ENCODE results near the gene ALK.

The ALK gene

DNA sequence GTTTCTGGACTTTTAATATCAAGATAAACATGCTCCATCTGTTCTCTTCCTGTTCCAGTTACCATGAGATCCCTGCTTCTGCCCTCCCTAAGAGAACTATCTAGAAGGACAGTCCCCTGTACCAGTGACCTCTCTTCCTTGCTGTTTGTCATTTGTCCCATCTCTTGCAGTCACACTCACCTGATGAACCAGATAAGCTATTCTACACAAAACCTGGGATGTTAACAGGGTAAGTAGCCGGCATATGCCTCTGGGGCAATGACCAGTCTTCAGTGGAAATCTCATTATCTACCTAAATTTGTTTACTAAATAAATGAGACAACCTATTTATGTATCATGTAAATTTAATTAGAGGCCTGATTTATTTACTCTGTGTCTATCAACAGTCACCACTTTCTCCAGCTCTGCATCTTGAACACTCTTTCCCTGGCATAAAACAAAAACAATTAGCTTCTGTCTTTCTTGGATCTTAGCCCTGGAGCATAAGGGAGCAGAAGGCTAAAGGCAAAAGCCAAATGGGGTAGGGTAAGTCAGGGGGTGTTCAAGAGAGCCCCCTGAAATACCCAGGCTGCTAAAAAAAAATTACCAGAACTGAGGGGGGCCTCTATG lies 337.7 kb downstream of the ALK start:
- Histone ChIP-seq H3K27me3 (ENCODE audit: control insufficient read depth, insufficient read depth, low read length, poor library complexity, severe bottlenecking) (no peaks in the 10 kb centered on the region), H3K9me3 (ENCODE audit: control insufficient read depth, low read length) (no peaks in the 10 kb centered on the region), H3K36me3 (ENCODE audit: control insufficient read depth, insufficient read depth, low read length) (no peaks in the 10 kb centered on the region), H3K4me3 (ENCODE audit: insufficient read depth, low read depth, low read length) (no peak overlapping the region), H3K4me1 (ENCODE audit: control insufficient read depth, insufficient read depth, low read length) (no peaks in the 10 kb centered on the region), H3K27ac (ENCODE audit: insufficient read depth, low read depth, low read length, poor library complexity, severe bottlenecking) (no peak overlapping the region)
- 85 to 100% methylated on average over 1 of the region's 1 CpG for WGBS, 2 experiments

DNA sequence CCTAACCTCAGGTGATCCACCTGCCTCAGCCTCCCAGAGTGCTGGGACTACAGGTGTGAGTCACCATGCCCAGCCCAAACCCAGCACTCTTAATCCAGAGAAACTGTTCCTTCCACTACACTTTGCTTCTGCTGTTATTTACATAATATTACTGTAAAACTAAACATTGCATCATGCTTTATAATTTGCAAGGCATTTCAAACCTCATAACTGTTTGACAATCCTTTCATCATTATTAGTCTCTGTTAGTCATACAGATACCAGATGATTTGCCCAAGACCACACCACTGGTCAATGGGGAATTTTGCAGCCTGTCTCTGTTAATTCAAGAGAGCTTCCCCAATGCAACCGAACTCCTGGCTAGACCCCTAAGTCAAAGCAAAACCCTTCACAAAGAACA lies 338.3 kb downstream of the ALK start:
- H3K27ac ChIP-seq (ENCODE audit: insufficient read depth, low read depth, low read length, poor library complexity, severe bottlenecking) = no peak overlapping the region
- H3K27me3 ChIP-seq (ENCODE audit: control insufficient read depth, insufficient read depth, low read length, poor library complexity, severe bottlenecking) = no peaks in the 10 kb centered on the region
- 80 to 96% methylated on average over 1 of the region's 1 CpG for WGBS, 2 experiments
- no peaks in the 10 kb centered on the region for H3K36me3 ChIP-seq (ENCODE audit: control insufficient read depth, insufficient read depth, low read length)
- no peak overlapping the region for H3K4me3 ChIP-seq (ENCODE audit: insufficient read depth, low read depth, low read length)
- H3K4me1 ChIP-seq (ENCODE audit: control insufficient read depth, insufficient read depth, low read length) = no peaks in the 10 kb centered on the region
- H3K9me3 ChIP-seq (ENCODE audit: control insufficient read depth, low read length) = no peaks in the 10 kb centered on the region

DNA sequence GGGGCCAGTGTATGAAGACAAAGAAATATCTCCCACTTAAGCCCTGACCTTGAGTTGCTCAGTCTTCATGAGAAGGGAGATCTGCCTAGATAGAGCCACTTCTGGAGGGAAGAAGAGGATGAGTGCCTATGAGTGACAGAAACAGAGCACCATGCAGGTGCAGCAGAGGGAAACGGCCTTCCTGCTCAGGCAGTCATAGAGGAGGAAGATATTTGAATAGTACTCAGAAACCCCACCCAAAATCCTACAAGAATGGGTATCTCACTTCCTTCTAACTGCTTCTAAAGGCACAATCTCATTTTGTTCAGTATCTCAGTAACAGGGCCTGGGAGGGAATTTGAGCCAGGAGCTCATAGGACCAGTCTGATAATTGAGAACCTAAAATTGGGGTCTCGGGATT lies 339.3 kb downstream of the ALK start:
- 90 to 99% methylated on average over 2 of the region's 2 CpGs for WGBS, 2 experiments
- Histone ChIP-seq H3K4me1 (ENCODE audit: control insufficient read depth, insufficient read depth, low read length) (no peaks in the 10 kb centered on the region), H3K27me3 (ENCODE audit: control insufficient read depth, insufficient read depth, low read length, poor library complexity, severe bottlenecking) (no peaks in the 10 kb centered on the region), H3K36me3 (ENCODE audit: control insufficient read depth, insufficient read depth, low read length) (no peaks in the 10 kb centered on the region), H3K4me3 (ENCODE audit: insufficient read depth, low read depth, low read length) (no peak overlapping the region), H3K27ac (ENCODE audit: insufficient read depth, low read depth, low read length, poor library complexity, severe bottlenecking) (no peak overlapping the region), H3K9me3 (ENCODE audit: control insufficient read depth, low read length) (no peaks in the 10 kb centered on the region)

DNA sequence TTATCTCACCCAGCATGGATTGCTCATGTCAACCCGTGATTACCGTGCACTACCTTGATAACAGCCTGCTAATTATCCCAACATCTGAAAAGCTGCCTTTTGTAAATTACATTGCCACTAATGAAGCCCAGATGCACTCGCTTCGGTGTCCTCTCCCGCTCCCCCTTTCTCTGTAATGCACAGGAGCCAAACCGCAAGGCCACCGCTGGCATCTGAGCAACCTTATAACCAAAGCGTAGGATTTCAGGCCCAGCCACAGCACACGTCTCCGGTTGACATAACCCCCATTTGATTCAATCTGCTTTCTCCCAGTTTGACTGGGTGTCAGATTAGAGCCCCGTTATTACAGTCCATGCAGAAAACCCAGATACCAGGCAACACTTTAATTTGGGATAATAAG lies 341.2 kb downstream of the ALK start:
- Histone ChIP-seq H3K27me3 (ENCODE audit: control insufficient read depth, insufficient read depth, low read length, poor library complexity, severe bottlenecking) (no peaks in the 10 kb centered on the region), H3K36me3 (ENCODE audit: control insufficient read depth, insufficient read depth, low read length) (no peaks in the 10 kb centered on the region), H3K9me3 (ENCODE audit: control insufficient read depth, low read length) (no peaks in the 10 kb centered on the region), H3K4me1 (ENCODE audit: control insufficient read depth, insufficient read depth, low read length) (no peaks in the 10 kb centered on the region), H3K4me3 (ENCODE audit: insufficient read depth, low read depth, low read length) (no peak overlapping the region), H3K27ac (ENCODE audit: insufficient read depth, low read depth, low read length, poor library complexity, severe bottlenecking) (no peak overlapping the region)
- WGBS, 2 experiments = 94 to 96% methylated on average over 11 of the region's 11 CpGs

DNA sequence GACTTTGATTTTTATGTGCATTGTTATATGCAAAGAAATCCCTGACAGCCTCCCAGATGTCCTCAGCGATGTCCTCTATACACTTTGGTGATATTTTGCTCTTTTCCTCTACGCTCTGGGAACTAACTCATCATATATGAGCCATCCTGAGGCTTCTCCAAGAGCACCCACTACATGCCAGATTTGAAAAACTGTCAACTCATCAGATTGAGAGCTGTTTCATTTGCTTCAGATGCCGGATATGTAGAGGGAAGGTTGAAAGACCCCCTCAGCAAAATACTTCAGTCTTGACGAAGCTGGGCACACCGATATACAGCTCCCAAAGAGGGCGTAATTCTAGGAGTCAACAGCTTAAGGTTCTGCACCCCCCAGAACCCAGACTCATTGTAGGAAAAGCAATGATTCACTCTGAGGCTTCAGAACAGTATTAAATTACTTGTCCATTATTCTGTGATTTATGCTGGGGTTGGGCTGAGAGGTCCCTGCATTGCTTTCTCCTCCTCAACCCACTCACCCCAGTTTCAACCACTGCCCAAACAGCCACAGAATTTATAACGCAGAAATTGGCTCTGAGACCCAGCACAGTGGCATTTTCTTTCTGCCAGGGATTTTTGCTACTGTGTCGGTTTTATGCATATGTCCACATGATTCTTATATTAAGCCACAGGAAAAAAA lies 341.8 kb downstream of the ALK start:
- WGBS, 2 experiments = 93 to 94% methylated on average over 8 of the region's 8 CpGs
- Histone ChIP-seq H3K4me3 (ENCODE audit: insufficient read depth, low read depth, low read length) (no peak overlapping the region), H3K27ac (ENCODE audit: insufficient read depth, low read depth, low read length, poor library complexity, severe bottlenecking) (no peak overlapping the region), H3K4me1 (ENCODE audit: control insufficient read depth, insufficient read depth, low read length) (no peaks in the 10 kb centered on the region), H3K9me3 (ENCODE audit: control insufficient read depth, low read length) (no peaks in the 10 kb centered on the region), H3K36me3 (ENCODE audit: control insufficient read depth, insufficient read depth, low read length) (no peaks in the 10 kb centered on the region), H3K27me3 (ENCODE audit: control insufficient read depth, insufficient read depth, low read length, poor library complexity, severe bottlenecking) (no peaks in the 10 kb centered on the region)

DNA sequence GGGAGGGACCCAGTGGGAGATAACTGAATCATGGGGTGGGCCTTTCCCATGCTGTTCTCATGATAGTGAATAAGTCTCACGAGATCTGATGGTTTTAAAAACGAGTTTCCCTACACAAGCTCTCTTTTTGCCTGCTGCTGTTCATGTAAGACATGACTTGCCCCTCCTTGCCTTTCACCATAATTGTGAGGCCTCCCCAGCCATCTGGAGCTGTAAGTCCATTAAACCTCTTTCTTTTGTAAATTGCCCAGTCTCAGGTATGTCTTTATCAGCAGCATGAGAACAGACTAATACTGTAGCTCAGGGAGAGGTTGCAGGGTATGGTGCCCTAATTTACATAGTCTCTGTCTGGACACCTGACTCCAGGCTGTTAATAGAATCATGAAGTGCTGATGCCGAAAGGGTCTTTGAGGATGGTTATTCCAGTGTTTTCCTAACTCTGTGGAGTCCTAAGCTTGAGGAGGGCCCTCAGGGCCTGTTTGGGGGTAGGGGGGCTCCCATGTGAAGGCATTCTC lies 343.2 kb downstream of the ALK start:
- no peak overlapping the region for H3K27ac ChIP-seq (ENCODE audit: insufficient read depth, low read depth, low read length, poor library complexity, severe bottlenecking)
- no peaks in the 10 kb centered on the region for H3K4me1 ChIP-seq (ENCODE audit: control insufficient read depth, insufficient read depth, low read length)
- 88 to 91% methylated on average over 3 of the region's 3 CpGs for WGBS, 2 experiments
- H3K27me3 ChIP-seq (ENCODE audit: control insufficient read depth, insufficient read depth, low read length, poor library complexity, severe bottlenecking) = no peaks in the 10 kb centered on the region
- no peak overlapping the region for H3K4me3 ChIP-seq (ENCODE audit: insufficient read depth, low read depth, low read length)
- no peaks in the 10 kb centered on the region for H3K36me3 ChIP-seq (ENCODE audit: control insufficient read depth, insufficient read depth, low read length)
- H3K9me3 ChIP-seq (ENCODE audit: control insufficient read depth, low read length) = no peaks in the 10 kb centered on the region

DNA sequence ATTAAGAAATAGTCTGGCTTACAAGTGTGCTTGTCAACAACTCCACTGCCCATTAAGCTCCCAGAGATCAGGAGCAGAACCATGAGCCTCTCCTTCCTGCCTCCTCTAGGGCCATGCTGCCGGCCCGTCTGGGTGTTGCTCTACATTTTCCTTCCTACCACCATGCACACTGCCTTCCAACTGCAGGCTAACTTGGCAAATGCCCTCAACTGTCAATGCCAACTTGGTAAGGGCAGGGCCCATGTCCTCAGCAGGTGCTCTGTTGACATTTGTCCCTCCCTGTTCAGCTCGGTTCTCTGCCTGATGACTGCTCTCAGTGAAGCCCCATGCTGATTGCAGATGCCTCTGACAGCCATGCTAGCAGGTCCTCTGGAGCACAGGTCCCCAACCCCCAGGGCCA lies 345.2 kb downstream of the ALK start:
- Histone ChIP-seq H3K4me3 (ENCODE audit: insufficient read depth, low read depth, low read length) (no peak overlapping the region), H3K4me1 (ENCODE audit: control insufficient read depth, insufficient read depth, low read length) (no peaks in the 10 kb centered on the region)
- 87 to 88% methylated on average over 3 of the region's 3 CpGs for WGBS, 2 experiments

DNA sequence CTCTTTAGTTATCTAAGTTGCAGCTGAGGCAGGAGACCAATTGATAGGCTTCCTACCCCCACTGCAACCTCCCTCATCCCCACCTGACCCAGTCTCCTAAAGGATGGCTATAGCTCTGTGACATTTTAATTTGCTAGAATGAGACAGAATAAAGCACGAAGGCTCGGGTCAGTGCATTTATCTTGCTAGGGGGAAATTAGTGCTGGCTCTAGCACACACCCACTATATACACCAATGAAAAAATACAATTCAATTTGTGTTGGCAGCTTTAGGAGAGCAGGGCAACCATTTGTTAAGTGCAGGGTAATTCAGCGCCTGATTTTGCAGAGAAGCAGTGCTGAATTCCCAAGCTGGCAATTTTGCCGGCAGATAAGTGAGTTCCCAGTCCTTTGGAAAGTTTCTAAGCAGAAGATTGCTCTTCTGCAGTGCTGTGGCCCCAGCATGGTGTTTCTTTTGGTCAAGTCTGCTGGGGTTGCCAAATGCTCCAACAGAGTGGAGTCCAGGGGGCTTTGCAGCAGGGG lies 346.0 kb downstream of the ALK start:
- H3K36me3 ChIP-seq (ENCODE audit: control insufficient read depth, insufficient read depth, low read length) = no peaks in the 10 kb centered on the region
- no peak overlapping the region for H3K4me3 ChIP-seq (ENCODE audit: insufficient read depth, low read depth, low read length)
- no peaks in the 10 kb centered on the region for H3K27me3 ChIP-seq (ENCODE audit: control insufficient read depth, insufficient read depth, low read length, poor library complexity, severe bottlenecking)
- H3K27ac ChIP-seq (ENCODE audit: insufficient read depth, low read depth, low read length, poor library complexity, severe bottlenecking) = no peak overlapping the region
- H3K4me1 ChIP-seq (ENCODE audit: control insufficient read depth, insufficient read depth, low read length) = no peaks in the 10 kb centered on the region
- WGBS, 2 experiments = 84 to 97% methylated on average over 2 to 4 of the region's 4 CpGs
- no peaks in the 10 kb centered on the region for H3K9me3 ChIP-seq (ENCODE audit: control insufficient read depth, low read length)

More for the DNA sequence above, 345.2 kb downstream of the ALK start:
- H3K27ac ChIP-seq (ENCODE audit: insufficient read depth, low read depth, low read length, poor library complexity, severe bottlenecking) = no peak overlapping the region
- H3K36me3 ChIP-seq (ENCODE audit: control insufficient read depth, insufficient read depth, low read length) = no peaks in the 10 kb centered on the region
- H3K9me3 ChIP-seq (ENCODE audit: control insufficient read depth, low read length) = no peaks in the 10 kb centered on the region
- no peaks in the 10 kb centered on the region for H3K27me3 ChIP-seq (ENCODE audit: control insufficient read depth, insufficient read depth, low read length, poor library complexity, severe bottlenecking)

DNA sequence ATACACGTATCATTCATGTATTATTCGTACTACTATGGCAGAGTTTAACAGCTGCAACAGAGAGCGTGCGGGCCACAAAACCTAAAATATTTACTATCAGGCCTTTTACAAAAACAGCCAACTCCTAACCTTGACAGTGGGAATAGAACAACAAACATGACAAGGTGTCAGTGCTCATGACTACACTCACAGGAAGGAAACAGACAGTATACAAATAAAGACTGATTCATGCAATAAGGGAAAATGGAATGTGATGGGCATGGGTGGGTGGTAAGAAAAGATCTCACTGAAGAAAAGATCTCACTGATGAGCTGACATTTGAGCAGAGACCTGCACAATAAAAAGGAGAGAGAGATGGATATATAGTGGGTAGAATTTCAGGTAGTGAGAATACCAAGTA lies 347.8 kb downstream of the ALK start:
- Histone ChIP-seq H3K36me3 (ENCODE audit: control insufficient read depth, insufficient read depth, low read length) (no peaks in the 10 kb centered on the region), H3K4me3 (ENCODE audit: insufficient read depth, low read depth, low read length) (no peak overlapping the region), H3K9me3 (ENCODE audit: control insufficient read depth, low read length) (no peaks in the 10 kb centered on the region), H3K27me3 (ENCODE audit: control insufficient read depth, insufficient read depth, low read length, poor library complexity, severe bottlenecking) (no peaks in the 10 kb centered on the region), H3K27ac (ENCODE audit: insufficient read depth, low read depth, low read length, poor library complexity, severe bottlenecking) (no peak overlapping the region), H3K4me1 (ENCODE audit: control insufficient read depth, insufficient read depth, low read length) (no peaks in the 10 kb centered on the region)
- WGBS, 2 experiments = 94% methylated on average over 4 of the region's 4 CpGs

DNA sequence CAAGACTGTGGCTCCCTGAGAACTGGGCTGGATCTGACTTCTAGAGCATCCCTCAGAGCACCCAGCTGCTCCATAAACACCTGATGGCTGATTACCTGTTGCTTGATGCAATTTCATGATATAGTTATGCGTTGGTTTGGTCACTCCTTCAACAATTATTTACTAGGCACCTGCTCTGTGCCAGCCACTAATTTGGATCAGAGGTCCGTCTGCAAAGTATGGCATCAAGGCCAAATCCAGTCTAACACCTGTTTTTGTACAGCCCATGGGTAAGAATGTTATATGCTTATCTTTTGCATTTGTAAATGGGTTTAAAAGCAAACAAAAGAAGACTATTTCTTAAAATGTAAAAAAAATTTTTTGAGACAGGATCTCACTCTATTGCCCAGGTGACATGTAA lies 348.2 kb downstream of the ALK start:
- Histone ChIP-seq H3K27ac (ENCODE audit: insufficient read depth, low read depth, low read length, poor library complexity, severe bottlenecking) (no peak overlapping the region), H3K4me1 (ENCODE audit: control insufficient read depth, insufficient read depth, low read length) (no peaks in the 10 kb centered on the region), H3K27me3 (ENCODE audit: control insufficient read depth, insufficient read depth, low read length, poor library complexity, severe bottlenecking) (no peaks in the 10 kb centered on the region), H3K4me3 (ENCODE audit: insufficient read depth, low read depth, low read length) (no peak overlapping the region), H3K9me3 (ENCODE audit: control insufficient read depth, low read length) (no peaks in the 10 kb centered on the region), H3K36me3 (ENCODE audit: control insufficient read depth, insufficient read depth, low read length) (no peaks in the 10 kb centered on the region)
- 98 to 100% methylated on average over 2 of the region's 2 CpGs for WGBS, 2 experiments

Measured in ectodermal cell (in vitro differentiated cells).